Heart left ventricle (tissue), 16 donors: ENCODE results near the gene SCAMP1. TPM values are rescaled to one million over a fixed set of nuclear protein-coding genes. Genes with fewer than 3 reads are reported as not detected.

Experiments
- ATAC-seq, 4 donors: fragments of 200-7000 bp; cut with Tn5 transposase; one replicate each; pipeline ENCODE4 v1.9.1; 2020 to 2022; ENCODE audit warnings: moderate library complexity in 4 of 4, mild to moderate bottlenecking in 3 of 4, moderate number of reproducible peaks in 1 of 4
- DNase-seq, 5 donors: peaks; one replicate each; pipeline ENCODE4 v3.0.0-alpha.2; 2020
- H3K27ac ChIP-seq, 12 donors: fragments of 200-600 bp; sonication (generic) in 4 of 12; one replicate each; pipeline versions ENCODE4 v1.5.0 to v1.8.0; 2016 to 2022; ENCODE audit warnings: mild to moderate bottlenecking in 2 of 12
- H3K27me3 ChIP-seq, 9 donors: fragments of 200-600 bp; sonication (generic) in 2 of 9; one replicate each; pipeline versions ENCODE4 v1.5.1 to v1.8.0; 2016 to 2022; ENCODE audit warnings: mild to moderate bottlenecking in 3 of 9
- H3K36me3 ChIP-seq, 9 donors: fragments of 200-600 bp; sonication (generic) in 2 of 9; one replicate each; pipeline versions ENCODE4 v1.5.0 to v1.8.0; 2018 to 2022; ENCODE audit warnings: mild to moderate bottlenecking in 2 of 9
- H3K4me1 ChIP-seq, 12 donors: fragments of 200-600 bp; sonication (generic) in 4 of 12; one replicate each; pipeline versions ENCODE4 v1.5.0 to v1.8.0; 2016 to 2022; ENCODE audit warnings: mild to moderate bottlenecking in 3 of 12
- H3K4me3 ChIP-seq, 12 donors: fragments of 200-600 bp; sonication (generic) in 4 of 12; one replicate each; pipeline versions ENCODE4 v1.5.0 to v1.8.0; 2017 to 2022; ENCODE audit warnings: mild to moderate bottlenecking in 9 of 12, moderate library complexity in 4 of 12
- H3K9me3 ChIP-seq, 12 donors: fragments of 200-600 bp; sonication (generic) in 4 of 12; one replicate each; pipeline versions ENCODE4 v1.5.0 to v1.8.0; 2016 to 2022; ENCODE audit warnings: mild to moderate bottlenecking in 1 of 12
- CTCF ChIP-seq, 12 donors: fragments of 200-600 bp; sonication (generic) in 4 of 12; IDR thresholded peaks; one replicate each; pipeline versions ENCODE4 v1.5.0 to v1.8.0; 2018 to 2022; ENCODE audit warnings: antibody characterized with exemption in 12 of 12, mild to moderate bottlenecking in 5 of 12
- POLR2A ChIP-seq, 2 donors: fragments of 450-650 bp; IDR thresholded peaks; one replicate each; pipeline ENCODE4 v1.6.1; 2017; ENCODE audit warnings: antibody characterized with exemption in 2 of 2, mild to moderate bottlenecking in 2 of 2, moderate library complexity in 2 of 2
- WGBS, 4 donors: extraction: QIAGEN DNeasy Blood & Tissue Kit in 2 of 4; methylation state at CpG; one replicate each; pipeline versions ENCODE4 v1.1.5 to v1.1.7; 2013 to 2018; 5-methylcytosine and 5-hydroxymethylcytosine counted together
- intact Hi-C, 10 donors: fragments of 100-400 bp; cut with DNase I; formaldehyde crosslinking; loops; one replicate each; pipeline versions ENCODE4 v1.11.1 to v1.14.2; 2022
- polyA plus RNA-seq, 2 donors: library from polyadenylated mRNA; stranded (reverse); fragments of 200-250 nt; gene quantifications; one replicate each; pipeline ENCODE4 v1.2.3, GENCODE V29; 2013
- total RNA-seq, 9 donors: library from RNA; depleted of rRNA in 2 of 9; stranded (reverse); fragments of >200 nt in 2 of 9; fragmentation: NEBNext Ultra II Directional in 3 of 9; extraction: Animal tissue kit (Norgen Biotek cat#: 25700) in 3 of 9; gene quantifications; one replicate each; pipeline versions ENCODE4 v1.1.0 to v1.2.4, GENCODE V29; 2016 to 2023
- donor health status: ischemic (EF 13 %, LVEDD 7.1; RV severe dilation, severe dysfunction).
- donor health status: healthy with polysubstance abuse.
- donor health status: DM: no; HTN: yes; CAD: no.
- donor health status: DM: no; HTN: no; CAD: no.
- donor health status: ischemic (EF 25% LVEDD 6.9; RV normal size, moderate dysfunction).
- donor health status: ischemic (EF 25% LVEDD 5.7; RV mildly dilated, moderate dysfunction).
- donor health status: healthy.
- donor health status: DM: yes; HTN: yes; CAD: no.
- donor health status: ischemic (EF 35%, LVEDD 5.7; RV mildly dilated, moderate dysfunction).
- donor health status: nonischemic (EF 11% LVEDD 7.7; RV severe dilation, severe dysfunction).
- donor health status: DM: yes; HTN: yes; CAD: no.
- donor health status: PGD.
- donor health status: ischemic (EF 29% LVEDD 5.4; RV normal size, mild dysfunction).
- donor health status: nonischemic (EF 23%, LVEDD 6.1; RV moderate dilation, normal function).

SCAMP1 gene
- total and polyA plus RNA-seq, 11 donors, result 6.9 to 40.6 (median 33.7) TPM

DNA sequence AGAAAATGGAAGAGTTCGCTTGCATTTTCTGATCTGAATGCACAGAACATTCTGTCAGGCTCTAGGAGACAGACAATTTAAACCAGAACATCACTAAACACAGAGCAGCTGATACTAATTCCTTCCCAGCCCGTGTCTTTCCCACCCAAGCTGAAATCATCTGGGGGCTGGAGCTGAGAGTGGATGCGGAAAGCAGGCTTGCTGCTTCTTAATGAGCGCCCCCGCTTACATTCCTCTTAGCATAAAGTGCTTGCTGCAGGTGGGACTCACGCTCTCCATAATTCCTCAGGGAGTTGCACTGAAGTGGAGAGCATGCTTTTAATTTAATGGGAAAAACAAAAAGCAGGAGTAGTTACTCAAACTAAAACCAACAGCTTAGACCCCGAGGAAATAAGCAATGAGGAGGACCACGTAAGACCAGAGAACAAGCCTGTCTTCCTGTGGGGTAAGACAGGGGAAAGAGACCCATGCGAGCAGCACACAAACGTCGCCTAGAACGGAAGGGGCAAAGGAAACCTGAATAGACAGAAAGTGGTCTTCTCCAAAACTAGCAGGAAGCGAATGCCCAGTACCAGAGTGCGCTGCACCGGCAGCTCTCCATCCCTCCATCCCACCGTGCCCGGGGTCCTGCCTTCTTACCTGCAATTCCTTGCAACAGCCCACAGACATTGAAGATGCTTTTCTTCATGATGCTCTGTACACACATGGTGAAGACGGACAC, 148.9 kb downstream of the SCAMP1 start:
- H3K4me3 ChIP-seq, result peak overlapping the region in 11 of 12 donors; percentile 24 to 67 (median 48)

GRCh38 chr5:78509884-78510769, 149.7 kb downstream of the SCAMP1 start:
- intact Hi-C loops, result loop anchor here in 1 of 10 donors (10.0 kb wide), 1 partner anchor 145 kb away; the partner anchor contains the start of gene SCAMP1
- peak; percentile 84 to 95 (median 91) for ATAC-seq
- peak in 1 of 2 donors; percentile 12 for TF ChIP-seq POLR2A (IDR thresholded peaks at IDR 0.05)
- peak in 5 of 12 donors; percentile 14 to 41 (median 22) for TF ChIP-seq CTCF (IDR thresholded peaks at IDR 0.05)
- H3K4me3 ChIP-seq, result peak overlapping the region; percentile 24 to 67 (median 48)
- peak overlapping the region in 11 of 12 donors; percentile 51 to 85 (median 63) for H3K27ac ChIP-seq
- H3K27me3 ChIP-seq, result no peaks in the 10 kb centered on the region
- H3K36me3 ChIP-seq, result peaks cover 0 to 6% (median 0%) of the 10 kb centered on the region in 9 donors
- WGBS, 4 donors, result 10 to 27% (median 17%) methylated on average over 23 to 61 of the region's 61 CpGs
- peaks cover 0 to 76% (median 33%) of the 10 kb centered on the region in 12 donors for H3K4me1 ChIP-seq
- no peaks in the 10 kb centered on the region for H3K9me3 ChIP-seq
- peak; percentile 70 to 90 (median 85) for DNase-seq

More for the DNA sequence above, 148.9 kb downstream of the SCAMP1 start:
- WGBS, 4 donors, result 64 to 78% (median 73%) methylated on average over 18 of the region's 18 CpGs
- ATAC-seq (no peak), DNase-seq (no peak)
- intact Hi-C loops, result no loop called here
- Histone ChIP-seq H3K27ac (peak overlapping the region in 9 of 12 donors; percentile 51 to 85 (median 65)), H3K36me3 (peaks cover 0 to 6% (median 0%) of the 10 kb centered on the region in 9 donors), H3K27me3 (no peaks in the 10 kb centered on the region), H3K9me3 (no peaks in the 10 kb centered on the region), H3K4me1 (peaks cover 4 to 81% (median 41%) of the 10 kb centered on the region in 12 donors)
- no peak for TF ChIP-seq POLR2A (IDR thresholded peaks at IDR 0.05)
- no peak for TF ChIP-seq CTCF (IDR thresholded peaks at IDR 0.05)

DNA sequence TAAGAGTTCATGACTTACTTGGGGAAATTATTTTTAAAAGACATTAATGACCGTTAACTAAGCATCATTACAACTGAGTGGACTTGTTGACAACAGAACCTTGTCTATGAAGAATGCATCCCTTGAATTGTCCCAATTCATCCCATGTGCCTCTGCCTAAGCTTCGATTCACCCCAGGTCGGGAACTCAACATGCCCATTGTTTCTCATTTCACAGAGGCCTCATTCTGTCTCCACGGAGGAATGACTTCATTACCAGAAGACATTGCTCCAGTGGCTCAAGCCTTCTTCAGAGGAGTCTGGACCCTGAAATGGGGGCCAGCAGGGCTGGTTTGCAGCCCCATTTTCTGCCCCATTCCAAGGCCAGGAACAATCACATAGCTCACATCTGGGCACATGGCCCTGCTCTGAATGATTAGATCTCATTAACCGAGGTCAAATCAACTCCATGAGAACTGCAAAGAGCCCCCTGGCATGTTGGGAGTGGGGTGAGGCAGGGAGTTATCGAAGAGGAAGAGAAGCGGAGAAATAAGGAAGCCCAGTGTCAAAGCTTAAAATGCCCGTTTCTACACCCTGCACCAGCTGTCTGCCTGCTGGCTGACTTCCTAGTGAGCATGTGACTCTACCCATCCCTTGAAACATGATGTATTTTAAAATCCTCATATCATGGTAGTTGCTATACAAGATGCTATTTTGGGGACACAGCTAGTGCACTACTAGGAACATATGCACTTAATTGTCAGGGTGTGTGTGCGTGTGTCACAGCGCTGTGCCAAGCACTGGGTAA, 150.9 kb downstream of the SCAMP1 start:
- peak in 1 of 5 donors; percentile 65 for DNase-seq
- H3K27me3 ChIP-seq, result no peaks in the 10 kb centered on the region
- peaks cover 0 to 67% (median 24%) of the 10 kb centered on the region in 12 donors for H3K4me1 ChIP-seq
- peak overlapping the region in 2 of 12 donors; percentile 60 to 67 for H3K4me3 ChIP-seq
- H3K9me3 ChIP-seq, result no peaks in the 10 kb centered on the region
- 58 to 74% (median 70%) methylated on average over 10 of the region's 10 CpGs for WGBS, 4 donors
- peaks cover 0 to 6% (median 0%) of the 10 kb centered on the region in 9 donors for H3K36me3 ChIP-seq
- peak overlapping the region in 8 of 12 donors; percentile 9 to 85 (median 54) for H3K27ac ChIP-seq
- peak; percentile 28 to 62 (median 38) for ATAC-seq
- intact Hi-C loops, result loop anchor here in 1 of 10 donors (10.0 kb wide), 1 partner anchor 147 kb away; the partner anchor contains the start of gene SCAMP1
- TF ChIP-seq POLR2A (IDR thresholded peaks at IDR 0.05), result no peak
- TF ChIP-seq CTCF (IDR thresholded peaks at IDR 0.05), result no peak
